GM23338 (cell line): ENCODE measurements around the gene ZNF22. TPM values are rescaled to one million over a fixed set of nuclear protein-coding genes. Genes with fewer than 3 reads are reported as not detected.

ENCODE experiments used
- ATAC-seq: fragments of 200-7000 bp; cut with Tn5 transposase; 3 replicates; pipeline ENCODE4 v1.9.1; 2020
- DNase-seq: peaks from one replicate; pipeline ENCODE4 v3.0.0-alpha.2; 2015; ENCODE audit warnings: low spot score
- H2AFZ ChIP-seq: fragments of 200-600 bp; sonication (generic); 2 replicates; pipeline ENCODE4 v1.8.0; 2016; ENCODE audit warnings: antibody characterized with exemption, mild to moderate bottlenecking, moderate library complexity
- H3F3A ChIP-seq: fragments of 200-600 bp; sonication (generic); replicated peaks from 2 replicates; pipeline ENCODE4 v1.8.0; 2017; ENCODE audit warnings: antibody characterized with exemption, mixed run types, low read depth
- H3K27ac ChIP-seq: fragments of 200-600 bp; sonication (generic); 2 replicates; pipeline ENCODE4 v1.6.1; 2016; ENCODE audit warnings: low read depth
- H3K27me3 ChIP-seq: fragments of 200-600 bp; sonication (generic); 2 replicates; pipeline ENCODE4 v1.8.0; 2016; ENCODE audit warnings: mild to moderate bottlenecking, mixed run types, moderate library complexity; ENCODE audit not compliant: insufficient read depth
- H3K36me3 ChIP-seq: fragments of 200-600 bp; sonication (generic); 2 replicates; pipeline ENCODE4 v1.8.0; 2016; ENCODE audit warnings: mild to moderate bottlenecking; ENCODE audit not compliant: insufficient read depth
- H3K4me1 ChIP-seq: fragments of 200-600 bp; sonication (generic); 2 replicates; pipeline ENCODE4 v1.8.0; 2016; ENCODE audit warnings: mild to moderate bottlenecking, moderate library complexity; ENCODE audit not compliant: insufficient read depth
- H3K4me2 ChIP-seq: fragments of 200-600 bp; sonication (generic); 2 replicates; pipeline ENCODE4 v1.7.1; 2017; ENCODE audit warnings: mixed run types
- H3K4me3 ChIP-seq: fragments of 200-600 bp; sonication (generic); 2 replicates; pipeline ENCODE4 v1.6.1; 2016; ENCODE audit warnings: mixed run types
- H3K79me2 ChIP-seq: fragments of 200-600 bp; sonication (generic); replicated peaks from 2 replicates; pipeline ENCODE4 v1.8.0; 2017; ENCODE audit warnings: mild to moderate bottlenecking; ENCODE audit not compliant: insufficient read depth
- H3K9me2 ChIP-seq: fragments of 200-600 bp; sonication (generic); 2 replicates; pipeline ENCODE4 v1.8.0; 2017; ENCODE audit not compliant: insufficient read depth
- H4K20me1 ChIP-seq: fragments of 200-600 bp; sonication (generic); replicated peaks from 2 replicates; pipeline ENCODE4 v1.8.0; 2017; ENCODE audit warnings: mild to moderate bottlenecking; ENCODE audit not compliant: insufficient read depth
- H3K27ac Mint-ChIP-seq: 2 replicates; pipeline ENCODE4 v1.8.0; 2020; ENCODE audit warnings: inconsistent platforms, mild to moderate bottlenecking, moderate library complexity, mixed read lengths
- H3K27me3 Mint-ChIP-seq: 3 replicates; pipeline ENCODE4 v1.8.0; 2022; ENCODE audit warnings: low read depth, mild to moderate bottlenecking, moderate library complexity, mixed read lengths, inconsistent platforms; ENCODE audit not compliant: insufficient read depth, poor library complexity
- H3K36me3 Mint-ChIP-seq: 3 replicates; pipeline ENCODE4 v1.8.0; 2021; ENCODE audit warnings: low read depth, mild to moderate bottlenecking, inconsistent platforms, moderate library complexity, mixed read lengths
- H3K4me1 Mint-ChIP-seq: 3 replicates; pipeline ENCODE4 v1.8.0; 2020; ENCODE audit warnings: mild to moderate bottlenecking, inconsistent platforms, mixed read lengths
- H3K4me3 Mint-ChIP-seq: 3 replicates; pipeline ENCODE4 v1.8.0; 2021; ENCODE audit warnings: moderate library complexity, mild to moderate bottlenecking, inconsistent platforms, mixed read lengths
- H3K9me3 Mint-ChIP-seq: 3 replicates; pipeline ENCODE4 v1.8.0; 2020; ENCODE audit warnings: moderate library complexity, mild to moderate bottlenecking, inconsistent platforms, mixed read lengths
- CREB1 ChIP-seq: fragments of 250-450 bp; sonication (Bioruptor Pico); IDR thresholded peaks from 2 replicates; pipeline ENCODE4 v1.5.0; 2020; ENCODE audit warnings: low read depth, mild to moderate bottlenecking, moderate library complexity
- EZH2 ChIP-seq: fragments of 200-600 bp; sonication (generic); IDR thresholded peaks from one replicate; pipeline ENCODE4 v1.8.0; 2017; ENCODE audit warnings: antibody characterized with exemption, mild to moderate bottlenecking, low read depth; ENCODE audit not compliant: unreplicated experiment
- EZH2phosphoT487 ChIP-seq: fragments of 200-600 bp; sonication (generic); IDR thresholded peaks from one replicate; pipeline ENCODE4 v1.8.1; 2018; ENCODE audit warnings: antibody characterized with exemption; ENCODE audit not compliant: unreplicated experiment
- JUNB ChIP-seq: IDR thresholded peaks from one replicate; pipeline ENCODE4 v1.6.1; 2016; ENCODE audit warnings: antibody characterized with exemption; ENCODE audit not compliant: unreplicated experiment
- NANOG ChIP-seq: IDR thresholded peaks from 2 replicates; pipeline ENCODE4 v1.6.1; 2016; ENCODE audit warnings: antibody characterized with exemption, borderline replicate concordance
- POLR2AphosphoS5 ChIP-seq: IDR thresholded peaks from 2 replicates; pipeline ENCODE4 v1.6.1; 2016; ENCODE audit warnings: antibody characterized with exemption, low read depth
- STAT1 ChIP-seq: IDR thresholded peaks from one replicate; pipeline ENCODE4 v1.6.1; 2016; ENCODE audit warnings: antibody characterized with exemption; ENCODE audit not compliant: unreplicated experiment
- ZNF114 ChIP-seq: fragments of 250-450 bp; sonication (Bioruptor Pico); IDR thresholded peaks from 2 replicates; pipeline ENCODE4 v1.5.0; 2020; ENCODE audit warnings: mild to moderate bottlenecking, moderate library complexity
- ZNF331 ChIP-seq: fragments of 250-450 bp; sonication (Bioruptor Pico); IDR thresholded peaks from 2 replicates; pipeline ENCODE4 v1.5.0; 2020; ENCODE audit warnings: low read depth, mild to moderate bottlenecking, moderate library complexity
- ZNF462 ChIP-seq: fragments of 250-450 bp; sonication (Bioruptor Pico); IDR thresholded peaks from 2 replicates; pipeline ENCODE4 v1.5.0; 2020; ENCODE audit warnings: mild to moderate bottlenecking, moderate library complexity
- polyA plus RNA-seq: library from polyadenylated mRNA; unstranded; fragments of >200 nt; fragmentation: Nextera tagmentation; extraction: Ambion mirVana; gene quantifications from 2 replicates; pipeline ENCODE4 v1.2.1, GENCODE V29; 2016
- total RNA-seq: library from RNA; depleted of rRNA; stranded (reverse); fragments of >200 nt; shearing (Covaris generic); gene quantifications from 2 replicates; pipeline ENCODE4 v1.2.3, GENCODE V29; 2014
- TF ChIP-seq, protein P1 (sequence below), 2 experiments: fragments of 200-600 bp in 1 of 2; sonication (generic) in 1 of 2; conservative IDR thresholded peaks; 2 replicates each; pipeline versions ENCODE4 v1.5.1 to v1.6.1; 2016 to 2017; ENCODE audit warnings: antibody characterized with exemption in 2 of 2, low read depth in 2 of 2, mild to moderate bottlenecking in 2 of 2, moderate library complexity in 1 of 2
- TF ChIP-seq, protein P2 (sequence below): IDR thresholded peaks from one replicate; pipeline ENCODE4 v1.6.1; 2018; ENCODE audit warnings: antibody characterized with exemption; ENCODE audit not compliant: unreplicated experiment
- TF ChIP-seq, protein P3 (sequence below): IDR thresholded peaks from 2 replicates; pipeline ENCODE4 v1.6.1; 2016; ENCODE audit warnings: antibody characterized with exemption

The ZNF22 gene
- total and polyA plus RNA-seq, 2 experiments from 2014 or later: 40.5 to 81.8 TPM

- no peak overlapping the region for H3K4me3 Mint-ChIP-seq
These were observed 50.0 kb downstream of the ZNF22 start for GRCh38 chr10:45050551-45051235.

More at GRCh38 chr10:45050551-45051235, 50.0 kb downstream of the ZNF22 start:
- no peak for ATAC-seq
- Histone ChIP-seq H3K4me1 (peaks cover 3% of the 10 kb centered on the region), H2AFZ (no peak overlapping the region), H3K27ac (no peak overlapping the region), H3K4me3 (no peak overlapping the region), H3K9me2 (0 out of 2 replicates have a peak, but pooled peaks cover 2% of the 10 kb centered on the region), H3F3A (no peaks in the 10 kb centered on the region), H3K4me2 (no peak overlapping the region), H3K36me3 (no peaks in the 10 kb centered on the region), H4K20me1 (no peaks in the 10 kb centered on the region), H3K27me3 (no peaks in the 10 kb centered on the region), H3K79me2 (no peaks in the 10 kb centered on the region)
- no peak for DNase-seq
- H3K36me3 Mint-ChIP-seq: no peaks in the 10 kb centered on the region
- no peak for TF ChIP-seq JUNB
- TF ChIP-seq ZNF462 (CRISPR knock-in tag): no peak
- no peak for TF ChIP-seq EZH2
- no peak for TF ChIP-seq EZH2phosphoT487
- TF ChIP-seq, protein P1, sequence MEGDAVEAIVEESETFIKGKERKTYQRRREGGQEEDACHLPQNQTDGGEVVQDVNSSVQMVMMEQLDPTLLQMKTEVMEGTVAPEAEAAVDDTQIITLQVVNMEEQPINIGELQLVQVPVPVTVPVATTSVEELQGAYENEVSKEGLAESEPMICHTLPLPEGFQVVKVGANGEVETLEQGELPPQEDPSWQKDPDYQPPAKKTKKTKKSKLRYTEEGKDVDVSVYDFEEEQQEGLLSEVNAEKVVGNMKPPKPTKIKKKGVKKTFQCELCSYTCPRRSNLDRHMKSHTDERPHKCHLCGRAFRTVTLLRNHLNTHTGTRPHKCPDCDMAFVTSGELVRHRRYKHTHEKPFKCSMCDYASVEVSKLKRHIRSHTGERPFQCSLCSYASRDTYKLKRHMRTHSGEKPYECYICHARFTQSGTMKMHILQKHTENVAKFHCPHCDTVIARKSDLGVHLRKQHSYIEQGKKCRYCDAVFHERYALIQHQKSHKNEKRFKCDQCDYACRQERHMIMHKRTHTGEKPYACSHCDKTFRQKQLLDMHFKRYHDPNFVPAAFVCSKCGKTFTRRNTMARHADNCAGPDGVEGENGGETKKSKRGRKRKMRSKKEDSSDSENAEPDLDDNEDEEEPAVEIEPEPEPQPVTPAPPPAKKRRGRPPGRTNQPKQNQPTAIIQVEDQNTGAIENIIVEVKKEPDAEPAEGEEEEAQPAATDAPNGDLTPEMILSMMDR (conservative IDR thresholded peaks at IDR 0.05; ENCODE audit: low read depth in 2 of 2): no peak
- no peak for TF ChIP-seq ZNF331 (CRISPR knock-in tag)
- TF ChIP-seq NANOG: no peak
- TF ChIP-seq POLR2AphosphoS5: no peak
- TF ChIP-seq, protein P2, sequence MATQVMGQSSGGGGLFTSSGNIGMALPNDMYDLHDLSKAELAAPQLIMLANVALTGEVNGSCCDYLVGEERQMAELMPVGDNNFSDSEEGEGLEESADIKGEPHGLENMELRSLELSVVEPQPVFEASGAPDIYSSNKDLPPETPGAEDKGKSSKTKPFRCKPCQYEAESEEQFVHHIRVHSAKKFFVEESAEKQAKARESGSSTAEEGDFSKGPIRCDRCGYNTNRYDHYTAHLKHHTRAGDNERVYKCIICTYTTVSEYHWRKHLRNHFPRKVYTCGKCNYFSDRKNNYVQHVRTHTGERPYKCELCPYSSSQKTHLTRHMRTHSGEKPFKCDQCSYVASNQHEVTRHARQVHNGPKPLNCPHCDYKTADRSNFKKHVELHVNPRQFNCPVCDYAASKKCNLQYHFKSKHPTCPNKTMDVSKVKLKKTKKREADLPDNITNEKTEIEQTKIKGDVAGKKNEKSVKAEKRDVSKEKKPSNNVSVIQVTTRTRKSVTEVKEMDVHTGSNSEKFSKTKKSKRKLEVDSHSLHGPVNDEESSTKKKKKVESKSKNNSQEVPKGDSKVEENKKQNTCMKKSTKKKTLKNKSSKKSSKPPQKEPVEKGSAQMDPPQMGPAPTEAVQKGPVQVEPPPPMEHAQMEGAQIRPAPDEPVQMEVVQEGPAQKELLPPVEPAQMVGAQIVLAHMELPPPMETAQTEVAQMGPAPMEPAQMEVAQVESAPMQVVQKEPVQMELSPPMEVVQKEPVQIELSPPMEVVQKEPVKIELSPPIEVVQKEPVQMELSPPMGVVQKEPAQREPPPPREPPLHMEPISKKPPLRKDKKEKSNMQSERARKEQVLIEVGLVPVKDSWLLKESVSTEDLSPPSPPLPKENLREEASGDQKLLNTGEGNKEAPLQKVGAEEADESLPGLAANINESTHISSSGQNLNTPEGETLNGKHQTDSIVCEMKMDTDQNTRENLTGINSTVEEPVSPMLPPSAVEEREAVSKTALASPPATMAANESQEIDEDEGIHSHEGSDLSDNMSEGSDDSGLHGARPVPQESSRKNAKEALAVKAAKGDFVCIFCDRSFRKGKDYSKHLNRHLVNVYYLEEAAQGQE: no peak
- TF ChIP-seq STAT1: no peak
- no peak for TF ChIP-seq CREB1 (CRISPR knock-in tag)
- TF ChIP-seq ZNF114 (CRISPR knock-in tag): no peak
- TF ChIP-seq, protein P3, sequence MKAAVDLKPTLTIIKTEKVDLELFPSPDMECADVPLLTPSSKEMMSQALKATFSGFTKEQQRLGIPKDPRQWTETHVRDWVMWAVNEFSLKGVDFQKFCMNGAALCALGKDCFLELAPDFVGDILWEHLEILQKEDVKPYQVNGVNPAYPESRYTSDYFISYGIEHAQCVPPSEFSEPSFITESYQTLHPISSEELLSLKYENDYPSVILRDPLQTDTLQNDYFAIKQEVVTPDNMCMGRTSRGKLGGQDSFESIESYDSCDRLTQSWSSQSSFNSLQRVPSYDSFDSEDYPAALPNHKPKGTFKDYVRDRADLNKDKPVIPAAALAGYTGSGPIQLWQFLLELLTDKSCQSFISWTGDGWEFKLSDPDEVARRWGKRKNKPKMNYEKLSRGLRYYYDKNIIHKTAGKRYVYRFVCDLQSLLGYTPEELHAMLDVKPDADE: no peak
- peaks cover 4% of the 10 kb centered on the region; the same call in 2 of the 3 replicates for H3K4me1 Mint-ChIP-seq
- no peaks in the 10 kb centered on the region; the same call in 2 of the 3 replicates for H3K9me3 Mint-ChIP-seq
- H3K27ac Mint-ChIP-seq: no peak overlapping the region
- no peaks in the 10 kb centered on the region for H3K27me3 Mint-ChIP-seq
